OCI-LY3 (cell line): ENCODE results near the gene TPO.

Experiments used
- H2AFZ ChIP-seq: fragments of 200-600, 300-600 bp; shearing (Covaris generic); 2 replicates; pipeline ENCODE4 v1.6.0; 2014; ENCODE audit warnings: antibody characterized with exemption, low read depth, low read length
- H3K27ac ChIP-seq: fragments of 200-600, 300-600 bp; sonication (generic); 2 replicates; pipeline ENCODE4 v1.5.1; 2014; ENCODE audit warnings: mild to moderate bottlenecking, low read length, moderate library complexity, mixed read lengths
- H3K27me3 ChIP-seq: fragments of 200-600, 300-600 bp; sonication (generic); 2 replicates; pipeline ENCODE4 v1.6.1; 2014; ENCODE audit warnings: low read depth, low read length, mixed read lengths
- H3K36me3 ChIP-seq: fragments of 200-600, 300-600 bp; sonication (generic); replicated peaks from 2 replicates; pipeline ENCODE3; 2014; ENCODE audit warnings: low read depth, low read length, mixed read lengths
- H3K4me1 ChIP-seq: fragments of 300-600, 200-600 bp; sonication (generic); 2 replicates; pipeline ENCODE4 v1.6.1; 2014; ENCODE audit warnings: low read length, mixed read lengths
- H3K4me2 ChIP-seq: fragments of 200-600, 300-600 bp; sonication (generic); 2 replicates; pipeline ENCODE4 v1.6.1; 2014; ENCODE audit warnings: low read length, mixed read lengths
- H3K4me3 ChIP-seq: fragments of 300-600, 200-600 bp; sonication (generic); 2 replicates; pipeline ENCODE4 v1.5.1; 2014; ENCODE audit warnings: antibody characterized with exemption, mild to moderate bottlenecking, low read length, moderate library complexity
- H3K79me2 ChIP-seq: fragments of 300-600, 200-600 bp; shearing (Covaris generic); 2 replicates; pipeline ENCODE4 v1.6.1; 2014; ENCODE audit warnings: mild to moderate bottlenecking, low read length, mixed read lengths
- H3K9ac ChIP-seq: fragments of 300-600, 200-600 bp; shearing (Covaris generic); 2 replicates; pipeline ENCODE4 v1.6.0; 2014; ENCODE audit warnings: mild to moderate bottlenecking, low read length, moderate library complexity
- H3K9me3 ChIP-seq: fragments of 200-600, 300-600 bp; shearing (Covaris generic); 2 replicates; pipeline ENCODE4 v1.6.1; 2014; ENCODE audit warnings: low read length, mixed read lengths; ENCODE audit not compliant: insufficient read depth
- H4K20me1 ChIP-seq: fragments of 200-600, 300-600 bp; sonication (generic); 2 replicates; pipeline ENCODE4 v1.6.1; 2016; ENCODE audit warnings: low read length, mixed read lengths; ENCODE audit not compliant: insufficient read depth
- CTCF ChIP-seq: fragments of 200-600, 300-600 bp; sonication (generic); IDR thresholded peaks from 2 replicates; pipeline ENCODE4 v1.5.1; 2014; ENCODE audit warnings: antibody characterized with exemption, low read length, low read depth
- EZH2phosphoT487 ChIP-seq: fragments of 200-600 bp; shearing (Covaris generic); IDR thresholded peaks from 2 replicates; pipeline ENCODE4 v1.6.1; 2018; ENCODE audit warnings: antibody characterized with exemption, mixed run types, low read depth

The TPO gene

GRCh38 chr2:1415501-1415900, 2.2 kb downstream of the TPO start:
- H3K79me2 ChIP-seq: no peaks in the 10 kb centered on the region
- TF ChIP-seq CTCF (no peak), EZH2phosphoT487 (no peak)

GRCh38 chr2:1418566-1418965, 5.3 kb downstream of the TPO start:
- H3K79me2 ChIP-seq: no peaks in the 10 kb centered on the region
- H3K27me3 ChIP-seq: peaks cover 13% of the 10 kb centered on the region; the same call in 1 of the 2 replicates
- no peaks in the 10 kb centered on the region for H4K20me1 ChIP-seq
- TF ChIP-seq CTCF: no peak
- TF ChIP-seq EZH2phosphoT487: no peak
- H3K9me3 ChIP-seq: no peaks in the 10 kb centered on the region
- H3K36me3 ChIP-seq: no peaks in the 10 kb centered on the region
- no peak overlapping the region for H3K27ac ChIP-seq
- H3K4me1 ChIP-seq: no peaks in the 10 kb centered on the region
- no peak overlapping the region for H3K9ac ChIP-seq
- H3K4me3 ChIP-seq: no peak overlapping the region
- H3K4me2 ChIP-seq: no peak overlapping the region
- H2AFZ ChIP-seq: no peak overlapping the region

More at GRCh38 chr2:1415501-1415900, 2.2 kb downstream of the TPO start:
- H3K27ac ChIP-seq: no peak overlapping the region
- no peak overlapping the region for H2AFZ ChIP-seq
- no peaks in the 10 kb centered on the region for H4K20me1 ChIP-seq
- no peaks in the 10 kb centered on the region for H3K9me3 ChIP-seq
- H3K4me3 ChIP-seq: no peak overlapping the region
- H3K4me1 ChIP-seq: no peaks in the 10 kb centered on the region
- H3K36me3 ChIP-seq: no peaks in the 10 kb centered on the region
- peaks cover 17% of the 10 kb centered on the region; the same call in 1 of the 2 replicates for H3K27me3 ChIP-seq
- H3K4me2 ChIP-seq: no peak overlapping the region
- no peak overlapping the region for H3K9ac ChIP-seq

GRCh38 chr2:1420746-1421480, 7.7 kb downstream of the TPO start:
- no peaks in the 10 kb centered on the region for H3K9me3 ChIP-seq
- H4K20me1 ChIP-seq: no peaks in the 10 kb centered on the region
- H3K4me2 ChIP-seq: no peak overlapping the region
- H3K4me3 ChIP-seq: no peak overlapping the region
- no peaks in the 10 kb centered on the region for H3K4me1 ChIP-seq
- no peak overlapping the region for H3K27ac ChIP-seq
- H3K79me2 ChIP-seq: no peaks in the 10 kb centered on the region
- H2AFZ ChIP-seq: no peak overlapping the region
- peaks cover 14% of the 10 kb centered on the region; the same call in 1 of the 2 replicates for H3K27me3 ChIP-seq
- TF ChIP-seq CTCF: no peak
- TF ChIP-seq EZH2phosphoT487: no peak
- H3K36me3 ChIP-seq: no peaks in the 10 kb centered on the region
- H3K9ac ChIP-seq: no peak overlapping the region

DNA sequence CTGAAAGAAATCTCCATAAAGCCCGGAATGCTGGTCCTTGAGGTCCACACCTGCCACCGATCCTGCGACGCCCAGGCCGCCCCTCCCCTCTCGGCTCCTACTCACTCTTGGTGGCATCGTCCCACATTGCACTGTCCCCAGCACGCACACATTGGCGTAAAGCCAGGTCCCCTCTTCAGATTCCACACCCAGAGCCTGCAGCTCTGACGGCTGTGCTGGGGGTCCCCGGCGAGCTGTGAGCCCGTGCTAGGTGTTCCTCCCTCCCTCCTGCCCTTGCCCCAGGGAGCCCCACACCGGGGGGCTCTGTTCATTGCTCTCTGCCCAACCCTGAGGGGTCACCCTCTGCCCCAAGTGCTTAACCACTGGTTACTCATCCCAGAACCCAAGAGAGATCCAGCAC, 8.5 kb downstream of the TPO start:
- H3K9me3 ChIP-seq: no peaks in the 10 kb centered on the region
- no peaks in the 10 kb centered on the region for H3K36me3 ChIP-seq
- H3K79me2 ChIP-seq: no peaks in the 10 kb centered on the region
- no peak overlapping the region for H3K27ac ChIP-seq
- H3K4me3 ChIP-seq: no peak overlapping the region
- no peak overlapping the region for H3K9ac ChIP-seq
- no peaks in the 10 kb centered on the region for H4K20me1 ChIP-seq
- H3K4me2 ChIP-seq: no peak overlapping the region
- no peak overlapping the region for H2AFZ ChIP-seq
- no peak for TF ChIP-seq CTCF
- TF ChIP-seq EZH2phosphoT487: no peak
- peaks cover 14% of the 10 kb centered on the region; the same call in 1 of the 2 replicates for H3K27me3 ChIP-seq
- H3K4me1 ChIP-seq: no peaks in the 10 kb centered on the region
